Nucleus accumbens (tissue), 56 donors: ENCODE measurements around the gene FEM1B.
A peak's percentile ranks its signal among the peaks of the same experiment; 100 is the strongest.

Source experiments
- DNase-seq, 56 donors: peaks; one replicate each; lab custom pipeline; 2025; lab: John Stamatoyannopoulos, UW

The FEM1B gene

GRCh38 chr15:68317281-68318007 is 39.9 kb downstream of the FEM1B start:
- DNase-seq = no peak

- no peak for DNase-seq
These were observed 40.7 kb downstream of the FEM1B start for GRCh38 chr15:68318008-68318835.

DNA sequence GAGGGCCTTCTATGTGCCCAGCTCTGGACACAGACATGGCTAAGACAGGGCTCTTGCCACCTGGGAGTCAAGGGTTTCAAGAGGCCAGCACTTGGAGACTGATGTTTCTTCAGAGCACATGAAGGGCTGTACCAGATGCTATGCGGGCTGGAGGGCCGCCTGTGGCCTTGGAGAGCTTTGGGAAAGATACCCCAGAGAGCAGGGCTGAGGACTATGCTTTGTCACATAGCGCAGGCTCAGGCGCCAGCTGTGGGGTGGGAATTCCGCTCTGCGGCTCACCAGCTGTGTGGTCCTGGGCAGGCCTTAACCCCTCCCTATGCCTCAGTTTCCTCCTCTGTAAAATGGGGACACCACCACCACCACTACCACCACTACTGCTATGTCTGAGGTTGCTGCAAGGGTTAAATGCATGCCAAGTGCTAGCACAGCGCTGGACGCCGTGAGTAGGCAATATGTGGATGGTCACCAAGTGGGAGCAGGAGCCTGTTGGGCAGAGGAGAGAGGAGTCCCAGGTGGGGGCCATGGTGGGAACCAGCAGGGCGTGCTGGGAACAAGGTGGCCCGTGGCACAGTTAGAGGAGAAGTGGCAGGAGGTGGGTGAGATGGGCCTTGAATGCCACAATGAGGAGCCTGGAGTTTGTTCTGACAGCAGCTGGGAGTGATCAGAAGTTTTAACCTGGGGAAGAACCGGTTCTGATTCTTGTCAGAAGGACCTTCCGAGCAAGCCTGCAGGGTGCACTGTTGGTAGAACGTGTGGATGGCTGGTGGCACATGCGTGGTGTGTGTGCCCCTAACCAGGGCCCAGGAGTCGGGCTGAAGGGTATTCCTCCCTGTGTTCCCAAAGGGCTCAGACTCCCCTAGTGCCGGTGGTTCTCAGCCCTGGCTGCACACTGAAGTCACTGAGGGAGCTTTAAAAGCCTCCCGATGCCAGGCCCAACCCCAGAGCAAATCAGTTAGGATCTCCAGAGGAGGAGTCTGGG is 41.7 kb downstream of the FEM1B start:
- no peak for DNase-seq

- DNase-seq = no peak
These were observed 42.5 kb downstream of the FEM1B start for GRCh38 chr15:68319997-68320396.

DNA sequence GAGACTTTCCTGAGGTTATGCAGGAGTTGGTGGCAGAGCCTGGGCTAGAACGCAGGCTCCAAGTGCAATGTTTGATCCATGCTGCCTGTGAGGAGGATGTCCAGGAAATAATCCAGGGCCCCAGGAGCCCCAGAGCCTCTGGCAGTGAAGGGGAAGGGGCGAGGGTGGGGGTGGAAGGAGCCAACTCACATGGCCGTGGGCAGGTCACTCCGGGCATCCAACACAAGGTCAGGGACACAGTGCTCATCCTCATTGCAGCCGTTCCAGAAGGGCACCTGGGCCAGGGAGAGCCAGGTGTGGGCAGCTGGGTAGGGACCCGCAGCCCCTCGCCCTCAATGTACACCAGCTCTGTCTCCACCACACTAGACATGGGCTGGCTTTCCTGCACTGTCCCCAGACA is 43.7 kb downstream of the FEM1B start:
- no peak for DNase-seq

- DNase-seq = no peak
These were observed 45.3 kb downstream of the FEM1B start for GRCh38 chr15:68322796-68323195.

GRCh38 chr15:68325726-68326125 is 48.2 kb downstream of the FEM1B start:
- DNase-seq = no peak

DNA sequence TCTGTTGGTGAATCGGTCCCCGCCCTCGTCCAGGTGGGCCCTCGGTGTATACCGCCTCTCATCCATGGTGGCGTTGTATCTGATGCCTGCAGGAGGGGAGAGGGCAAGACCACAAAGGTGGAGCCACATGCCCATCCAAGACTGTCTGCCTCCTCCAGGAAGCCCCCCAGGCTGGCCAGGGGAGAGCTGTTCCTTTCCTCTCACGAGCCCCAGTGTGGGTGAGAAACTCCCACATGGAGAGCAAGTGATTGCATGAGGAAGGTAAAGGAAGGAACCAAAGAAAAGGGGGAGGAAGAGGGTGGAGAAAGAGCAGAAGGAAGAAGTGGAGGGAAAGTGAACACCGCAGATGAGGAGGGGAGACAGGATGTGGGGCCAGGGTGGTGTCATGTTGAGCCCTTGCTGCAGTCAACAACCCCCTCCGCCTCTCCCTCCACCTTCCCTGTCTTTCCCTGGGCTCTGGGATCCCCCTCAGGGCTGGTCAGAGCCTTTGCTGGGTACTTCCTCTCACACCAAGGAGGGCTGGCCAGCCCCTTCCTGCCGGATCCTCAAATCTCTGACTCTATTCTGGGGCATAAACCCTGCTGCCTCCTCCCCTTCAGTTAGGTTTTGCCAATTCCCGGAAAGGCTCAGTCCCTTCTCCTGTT is 49.3 kb downstream of the FEM1B start:
- DNase-seq = no peak

- DNase-seq = peak in 1 of 56 donors; percentile 33
These were observed 50.9 kb downstream of the FEM1B start for GRCh38 chr15:68328443-68328842.

- no peak for DNase-seq
These were observed 51.4 kb downstream of the FEM1B start for GRCh38 chr15:68328964-68329363.

GRCh38 chr15:68330416-68330815 is 52.9 kb downstream of the FEM1B start:
- DNase-seq = no peak

GRCh38 chr15:68330901-68331300 is 53.4 kb downstream of the FEM1B start:
- DNase-seq = peak in 38 of 56 donors; percentile 2 to 62 (median 24)

DNA sequence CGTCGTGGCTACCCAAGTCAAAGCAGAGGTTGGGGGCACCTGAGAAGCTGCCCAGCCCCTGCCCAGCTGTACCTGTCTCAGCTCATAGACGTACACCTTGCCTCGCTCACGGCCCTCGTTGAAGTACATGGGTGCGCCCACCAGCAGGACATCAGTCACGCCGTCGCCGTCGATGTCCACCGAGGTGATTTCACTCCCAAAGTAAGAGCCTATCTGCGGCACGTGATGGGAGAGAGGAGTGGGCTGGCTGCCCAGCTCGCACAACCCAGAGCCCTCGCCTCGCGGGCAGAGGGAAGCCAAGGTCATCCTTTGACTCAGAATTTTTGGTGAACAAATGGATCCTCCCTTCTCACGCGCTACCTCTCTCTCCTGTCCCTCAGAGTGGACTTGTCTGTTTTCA is 54.7 kb downstream of the FEM1B start:
- no peak for DNase-seq

- DNase-seq = no peak
These were observed 56.4 kb downstream of the FEM1B start for GRCh38 chr15:68333775-68334470.

GRCh38 chr15:68334661-68335124 is 57.1 kb downstream of the FEM1B start:
- DNase-seq = peak in 1 of 56 donors; percentile 33

DNA sequence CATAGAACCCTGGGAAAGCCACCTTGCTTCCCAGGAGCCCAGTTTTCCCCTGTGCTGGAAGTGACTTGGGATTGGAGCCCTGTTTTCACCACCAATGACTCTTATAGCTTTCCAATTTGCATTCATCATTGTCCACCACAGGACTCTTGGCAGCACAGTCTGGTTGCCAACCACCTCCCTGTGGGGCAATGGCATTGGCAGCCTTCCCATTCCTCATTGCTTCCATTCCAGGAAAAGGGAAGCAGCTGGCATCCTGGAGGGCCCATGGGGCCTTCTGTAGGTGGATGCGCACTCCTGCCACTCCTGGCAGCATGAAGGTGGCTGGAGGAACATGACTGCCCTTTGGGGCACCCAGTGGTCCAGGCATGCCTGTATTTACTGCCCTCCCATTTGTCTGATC is 57.7 kb downstream of the FEM1B start:
- DNase-seq = peak in 29 of 56 donors; percentile 3 to 68 (median 20)

GRCh38 chr15:68335655-68336054 is 58.1 kb downstream of the FEM1B start:
- peak in 1 of 56 donors; percentile 6 for DNase-seq

DNA sequence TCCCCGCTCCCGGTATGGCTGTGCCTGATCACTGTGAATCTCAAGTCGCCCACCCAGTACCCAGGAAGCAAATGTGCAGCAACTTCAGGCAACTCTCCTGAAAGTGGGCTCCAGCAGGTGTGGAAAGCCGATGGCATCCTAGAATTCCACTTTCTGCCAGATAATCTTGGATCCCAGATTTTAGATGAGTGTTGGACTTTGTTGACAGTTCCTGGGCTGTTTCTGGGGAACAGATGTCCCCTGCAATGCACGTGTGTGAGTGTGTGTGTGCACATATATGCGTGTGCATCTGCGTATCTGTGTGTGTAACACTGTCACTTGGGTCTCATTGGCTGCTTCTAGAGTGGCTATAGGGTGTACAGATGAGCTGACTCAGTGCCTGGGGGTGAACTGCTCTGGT is 59.0 kb downstream of the FEM1B start:
- DNase-seq = no peak

- no peak for DNase-seq
These were observed 60.3 kb downstream of the FEM1B start for GRCh38 chr15:68337826-68338225.
